Measurements from ENCODE around the gene TSPY8.
"Not testable (repeated sequence)": the region's sequence is repeated elsewhere in the genome, so short reads cannot be mapped to it uniquely, and the experiment has no call there.

TSPY8 gene, protein sequence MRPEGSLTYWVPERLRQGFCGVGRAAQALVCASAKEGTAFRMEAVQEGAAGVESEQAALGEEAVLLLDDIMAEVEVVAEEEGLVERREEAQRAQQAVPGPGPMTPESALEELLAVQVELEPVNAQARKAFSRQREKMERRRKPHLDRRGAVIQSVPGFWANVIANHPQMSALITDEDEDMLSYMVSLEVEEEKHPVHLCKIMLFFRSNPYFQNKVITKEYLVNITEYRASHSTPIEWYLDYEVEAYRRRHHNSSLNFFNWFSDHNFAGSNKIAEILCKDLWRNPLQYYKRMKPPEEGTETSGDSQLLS

DNA sequence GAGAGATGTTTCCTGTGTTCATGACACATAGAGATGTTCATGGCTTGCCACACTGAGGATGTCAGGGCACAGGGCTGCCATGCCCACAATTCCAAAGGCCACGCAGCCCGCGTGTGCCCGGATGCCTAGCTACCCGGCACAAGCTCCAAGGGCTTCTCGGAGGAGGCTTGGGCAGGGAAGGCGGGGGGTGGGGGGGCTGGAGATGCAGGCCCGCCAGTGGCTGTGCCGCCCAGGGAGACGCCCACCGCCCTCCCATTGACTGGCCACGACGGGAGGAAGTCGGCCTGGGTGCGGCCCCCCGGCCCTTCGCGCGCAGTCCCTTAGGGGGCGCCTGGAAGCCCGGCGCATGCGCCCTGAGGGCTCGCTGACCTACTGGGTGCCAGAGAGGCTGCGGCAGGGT is at the start of gene TSPY8:
TSPY8 (plus strand) TSS at position 301 of the 400 bp plus-strand sequence; CDS start at position 347, 46 bp downstream.
- not testable (repeated sequence) for DNase-seq

DNA sequence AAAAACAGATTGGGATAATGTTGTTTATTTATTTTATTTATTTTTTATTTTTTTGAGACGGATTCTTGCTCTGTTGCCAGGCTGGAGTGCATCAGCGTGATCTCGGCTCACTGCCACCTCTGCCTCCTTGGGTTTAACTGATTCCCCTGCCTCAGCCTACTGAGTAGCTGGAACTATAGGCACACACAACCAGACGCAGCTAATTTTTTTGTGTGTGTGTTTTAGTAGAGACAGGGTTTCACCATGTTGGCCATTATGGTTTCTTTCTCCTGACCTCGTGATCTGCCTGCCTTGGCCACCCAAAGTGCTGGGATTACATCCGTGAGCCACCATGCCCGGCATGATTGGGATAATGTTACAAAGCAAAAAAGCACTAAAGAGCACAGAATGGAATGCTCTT is 36.6 kb upstream of the TSPY8 start:
- DNase-seq, result no peak

DNA sequence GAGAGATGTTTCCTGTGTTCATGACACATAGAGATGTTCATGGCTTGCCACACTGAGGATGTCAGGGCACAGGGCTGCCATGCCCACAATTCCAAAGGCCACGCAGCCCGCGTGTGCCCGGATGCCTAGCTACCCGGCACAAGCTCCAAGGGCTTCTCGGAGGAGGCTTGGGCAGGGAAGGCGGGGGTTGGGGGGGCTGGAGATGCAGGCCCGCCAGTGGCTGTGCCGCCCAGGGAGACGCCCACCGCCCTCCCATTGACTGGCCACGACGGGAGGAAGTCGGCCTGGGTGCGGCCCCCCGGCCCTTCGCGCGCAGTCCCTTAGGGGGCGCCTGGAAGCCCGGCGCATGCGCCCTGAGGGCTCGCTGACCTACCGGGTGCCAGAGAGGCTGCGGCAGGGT is 20.4 kb upstream of the TSPY8 start, which contains the start of gene TSPY4:
TSPY4 (plus strand) TSS at position 301 of the 400 bp plus-strand sequence; CDS start at position 347, 46 bp downstream.
- not testable (repeated sequence) for DNase-seq

DNA sequence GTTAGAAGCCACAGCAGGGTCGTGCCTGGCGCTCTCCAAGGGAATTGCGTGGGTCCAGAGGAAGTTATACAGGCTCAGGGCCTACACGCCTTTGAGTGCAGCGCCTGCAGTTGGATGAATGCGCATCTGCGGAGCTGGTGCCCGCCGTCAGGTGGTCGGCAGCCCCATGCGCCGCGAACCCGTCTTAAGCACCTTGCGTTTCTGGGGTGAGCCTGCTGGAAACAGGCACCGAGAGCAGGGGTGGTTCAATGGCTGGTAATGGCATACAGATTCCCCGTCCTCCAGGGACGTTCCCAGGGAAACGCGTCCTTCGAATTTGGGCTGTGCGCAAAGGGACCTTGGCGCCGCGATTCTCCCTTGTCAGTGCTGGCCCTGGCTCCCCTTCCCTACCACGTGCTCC is 38.9 kb downstream of the TSPY8 start:
- not testable (repeated sequence) for DNase-seq

DNA sequence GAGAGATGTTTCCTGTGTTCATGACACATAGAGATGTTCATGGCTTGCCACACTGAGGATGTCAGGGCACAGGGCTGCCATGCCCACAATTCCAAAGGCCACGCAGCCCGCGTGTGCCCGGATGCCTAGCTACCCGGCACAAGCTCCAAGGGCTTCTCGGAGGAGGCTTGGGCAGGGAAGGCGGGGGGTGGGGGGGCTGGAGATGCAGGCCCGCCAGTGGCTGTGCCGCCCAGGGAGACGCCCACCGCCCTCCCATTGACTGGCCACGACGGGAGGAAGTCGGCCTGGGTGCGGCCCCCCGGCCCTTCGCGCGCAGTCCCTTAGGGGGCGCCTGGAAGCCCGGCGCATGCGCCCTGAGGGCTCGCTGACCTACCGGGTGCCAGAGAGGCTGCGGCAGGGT is 40.5 kb downstream of the TSPY8 start, which contains the start of gene TSPY3:
TSPY3 (plus strand) TSS at position 301 of the 400 bp plus-strand sequence; CDS start at position 347, 46 bp downstream.
- DNase-seq, result not testable (repeated sequence)

All from activated CD4-positive, alpha-beta T cell treated with anti-CD3 and anti-CD28 coated beads, Interleukin-2, amount 50 U/mL, for 1 hour (primary cell).